Skin of body (tissue), 2 donors: ENCODE data around the gene ABCG5. TPM values are rescaled to one million over a fixed set of nuclear protein-coding genes. Genes with fewer than 3 reads are reported as not detected.

Experiments used
- DNase-seq: peaks from one replicate; lab custom pipeline; 2025; lab: John Stamatoyannopoulos, UW
- total RNA-seq: library from RNA; depleted of rRNA; stranded (reverse); fragments of >200 nt; gene quantifications from one replicate; pipeline ENCODE4 v1.2.3, GENCODE V29; 2014

Gene ABCG5
- total RNA-seq, 1 donor from 2014 or later, result not detected

DNA sequence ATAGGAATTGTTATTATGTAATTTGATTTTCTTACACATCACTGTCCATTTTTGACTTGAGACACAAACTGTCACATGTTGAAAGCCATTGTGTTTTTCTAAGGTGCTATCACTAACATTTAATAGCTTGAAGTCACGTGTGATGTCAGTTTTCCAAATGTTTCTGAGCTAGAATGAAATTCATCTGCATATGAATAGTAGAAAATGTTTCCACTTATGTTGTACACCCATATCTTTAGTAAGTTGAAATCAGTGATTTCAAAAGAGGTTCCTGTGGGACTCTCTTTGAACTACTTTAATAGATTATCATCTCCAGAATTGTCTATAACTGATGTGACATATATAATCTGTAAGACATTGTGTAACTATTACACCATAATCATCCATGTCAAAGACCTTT, 27.8 kb downstream of the ABCG5 start:
- no peak for DNase-seq

DNA sequence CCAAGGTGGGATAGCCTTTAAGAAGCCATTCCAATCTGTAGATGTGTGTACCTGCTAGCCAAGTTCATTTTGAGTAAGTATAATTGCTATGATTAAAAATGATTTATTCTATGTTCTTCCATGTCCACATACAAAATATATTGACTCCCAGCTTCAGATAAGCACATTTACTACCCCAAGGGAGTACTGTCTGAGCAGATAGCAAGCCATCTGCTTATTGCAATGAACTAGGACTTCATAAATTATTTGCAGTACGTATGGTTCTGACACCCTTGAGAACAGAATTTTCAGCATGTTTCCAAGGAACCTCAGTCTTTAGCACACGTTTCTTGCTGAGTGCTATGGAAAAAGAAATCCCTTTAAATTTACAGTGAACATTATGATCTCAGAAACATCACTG, 28.2 kb downstream of the ABCG5 start:
- DNase-seq, result no peak

DNA sequence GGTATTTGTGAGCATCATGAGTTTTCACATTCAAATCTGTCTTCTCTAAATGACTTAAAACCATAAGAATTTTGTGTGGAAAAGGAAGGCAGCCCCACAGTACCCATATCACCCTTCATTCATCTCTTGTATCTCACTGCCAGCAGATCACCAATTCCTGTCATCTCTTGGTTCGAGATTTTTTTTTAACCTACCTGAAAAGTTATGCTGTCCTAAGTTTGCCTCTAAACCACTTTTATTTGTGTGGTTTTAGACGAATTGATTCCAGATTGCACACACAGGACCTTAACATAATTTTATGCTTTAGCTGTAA, 32.0 kb downstream of the ABCG5 start:
- DNase-seq, result no peak

DNA sequence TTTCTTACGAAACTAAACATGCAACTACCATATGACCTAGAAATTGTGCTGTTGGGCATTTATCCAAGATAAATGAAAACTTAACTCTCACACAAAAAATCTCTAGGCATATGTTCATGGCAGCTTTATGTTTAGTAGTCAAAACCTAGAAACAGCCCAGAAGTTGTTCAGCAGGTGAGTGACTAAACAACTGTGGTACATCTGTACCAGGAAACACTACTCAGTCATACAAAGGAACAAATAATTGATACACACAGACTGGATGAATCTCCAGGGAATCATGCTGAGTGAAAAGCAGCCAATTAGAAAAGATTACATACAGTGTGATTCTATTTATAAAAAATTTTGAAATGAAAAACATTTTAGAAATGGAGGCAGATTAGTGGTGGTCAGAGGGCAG, 35.5 kb downstream of the ABCG5 start:
- DNase-seq, result no peak

DNA sequence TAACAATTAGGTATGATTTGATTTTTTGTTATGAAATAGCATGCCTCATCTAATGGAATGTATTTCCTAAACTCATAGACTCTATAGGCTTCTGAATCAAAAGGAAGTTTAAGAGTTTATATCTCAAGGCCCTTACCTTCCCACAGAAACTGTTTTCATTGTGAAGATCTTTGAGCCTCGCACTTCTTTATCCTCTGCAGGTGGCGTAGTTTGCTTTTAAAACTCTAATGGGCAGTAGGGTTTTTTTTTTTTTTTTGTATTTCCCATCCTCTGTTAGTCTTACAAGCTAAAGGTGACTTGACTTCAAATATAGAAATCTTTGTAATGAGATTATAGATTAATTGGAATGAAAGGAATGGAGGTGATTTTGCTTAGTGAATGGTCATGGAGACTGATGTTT, 36.5 kb downstream of the ABCG5 start:
- no peak for DNase-seq

DNA sequence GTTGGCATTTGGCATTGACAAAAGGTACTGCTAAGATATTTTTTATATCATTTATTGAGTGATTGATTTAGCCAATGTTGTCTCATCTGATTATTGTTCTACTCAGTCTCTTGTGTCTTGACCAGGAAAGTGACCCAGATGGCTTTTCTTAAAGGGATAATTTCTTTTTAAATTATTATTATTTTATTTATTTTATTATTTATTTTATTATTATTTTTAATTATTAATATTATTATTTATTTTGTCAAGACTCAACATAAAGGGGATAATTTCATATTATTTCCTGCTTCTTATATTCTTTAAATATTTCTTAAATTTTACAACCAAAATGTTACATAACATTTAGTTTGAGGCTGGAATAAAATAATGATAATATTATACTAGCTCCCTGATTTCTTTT, 37.7 kb downstream of the ABCG5 start:
- DNase-seq, result no peak

DNA sequence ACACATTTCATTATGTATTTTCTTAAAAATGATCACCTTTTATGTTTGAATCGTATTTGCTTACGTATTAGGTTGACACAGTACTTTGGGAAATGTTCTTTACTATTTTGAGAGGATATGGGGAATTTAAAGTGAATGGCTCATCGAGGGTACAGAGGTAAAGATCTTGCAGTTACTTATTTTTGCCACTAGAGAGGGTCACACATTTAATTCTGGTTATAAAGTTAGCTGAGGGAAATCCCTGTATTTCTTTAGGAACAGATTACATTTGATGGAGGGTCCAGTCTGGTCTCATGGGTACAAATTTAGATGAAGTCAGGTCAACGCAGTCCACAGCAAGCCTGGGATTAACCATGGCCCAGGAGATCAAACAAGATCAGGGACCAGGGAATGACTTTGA, 40.3 kb downstream of the ABCG5 start:
- DNase-seq, result no peak

DNA sequence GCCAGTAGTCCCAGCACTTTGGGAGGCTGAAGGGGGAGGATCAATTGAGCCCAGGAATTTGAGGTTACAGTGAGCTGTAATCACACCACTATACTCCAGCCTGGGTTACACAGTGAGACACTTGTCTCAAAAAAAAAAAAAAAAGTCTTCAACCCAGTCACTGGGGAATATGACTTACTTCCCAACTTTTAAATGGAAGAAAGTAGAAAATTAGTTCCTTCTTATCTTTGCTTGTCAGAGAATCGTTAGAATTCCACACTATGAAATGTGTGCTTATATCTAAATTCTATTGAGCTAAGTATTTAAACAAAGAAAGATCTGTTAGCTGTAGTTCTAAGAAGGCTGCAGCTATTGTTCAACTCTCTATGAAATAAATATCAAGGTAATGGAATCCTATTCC, 42.4 kb downstream of the ABCG5 start:
- DNase-seq, result no peak

DNA sequence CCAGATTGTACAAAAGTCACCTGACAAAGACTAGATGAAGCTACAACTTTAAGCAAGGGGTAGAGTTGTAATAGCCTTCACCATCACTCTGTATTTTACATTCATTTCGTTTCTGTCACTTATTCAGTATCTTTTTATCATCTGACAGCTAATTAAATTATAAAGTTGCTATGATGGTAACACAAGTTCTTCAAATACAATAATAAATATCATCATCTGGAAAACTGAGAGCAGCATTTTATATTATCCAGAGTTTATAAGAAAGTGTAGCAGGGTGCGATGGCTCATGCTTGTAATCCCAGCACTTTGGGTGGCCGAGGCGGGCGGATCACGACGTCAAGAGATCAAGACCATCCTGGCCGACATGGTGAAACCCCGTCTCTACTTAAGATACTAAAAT, 43.7 kb downstream of the ABCG5 start:
- no peak for DNase-seq

DNA sequence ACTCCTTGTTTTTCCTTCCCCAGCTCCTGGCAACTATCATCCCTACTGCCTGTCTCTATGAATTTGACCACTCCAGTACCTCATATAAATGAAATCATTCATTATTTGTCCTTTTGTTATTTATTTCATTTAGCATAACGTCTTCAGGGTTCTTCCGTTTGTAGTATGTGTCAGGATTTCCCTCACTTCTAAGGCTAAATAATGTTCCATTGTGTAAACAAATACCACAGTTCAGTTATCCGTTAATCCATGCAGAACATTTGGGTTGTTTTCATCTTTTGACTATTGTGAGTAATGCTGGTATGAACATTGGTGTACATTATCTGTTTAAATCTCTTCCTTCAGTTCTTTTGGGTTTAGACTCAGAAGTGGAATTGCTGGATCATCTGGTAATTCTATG, 46.0 kb downstream of the ABCG5 start:
- DNase-seq, result no peak

DNA sequence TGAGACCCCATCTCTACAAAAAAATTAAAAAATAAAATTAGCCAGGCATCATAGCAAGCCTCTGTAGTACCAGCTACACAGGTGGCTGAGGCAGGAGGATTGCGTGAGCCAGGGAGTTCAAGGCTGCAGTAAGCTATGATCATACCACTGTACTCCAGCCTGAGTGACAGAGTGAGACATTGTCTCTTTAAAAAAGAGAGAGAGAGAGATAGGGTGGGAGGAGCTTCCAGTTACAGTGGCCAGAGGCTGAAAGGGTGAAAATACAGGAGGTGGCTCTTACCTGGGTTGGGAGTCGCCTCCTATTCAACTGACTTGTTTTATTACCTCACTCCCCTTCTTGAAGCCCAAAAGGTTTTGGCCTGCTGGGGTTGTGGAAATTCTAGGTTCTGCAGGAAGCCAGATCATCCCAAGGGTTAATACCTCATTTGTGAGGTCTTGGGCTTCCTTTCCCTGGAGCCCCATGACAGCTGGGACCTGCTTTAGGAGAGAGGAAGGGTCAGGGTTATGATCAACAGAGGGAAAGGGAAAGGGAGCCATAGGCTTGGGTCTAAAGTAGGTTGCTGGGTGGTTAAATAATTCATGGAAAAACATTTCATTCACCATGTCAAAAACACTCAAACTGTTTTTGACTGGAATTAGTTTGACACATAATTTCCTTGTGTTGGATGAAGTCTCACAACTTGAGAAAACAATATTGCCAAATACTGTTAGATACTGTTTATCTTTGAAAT, 47.4 kb downstream of the ABCG5 start:
- no peak for DNase-seq

DNA sequence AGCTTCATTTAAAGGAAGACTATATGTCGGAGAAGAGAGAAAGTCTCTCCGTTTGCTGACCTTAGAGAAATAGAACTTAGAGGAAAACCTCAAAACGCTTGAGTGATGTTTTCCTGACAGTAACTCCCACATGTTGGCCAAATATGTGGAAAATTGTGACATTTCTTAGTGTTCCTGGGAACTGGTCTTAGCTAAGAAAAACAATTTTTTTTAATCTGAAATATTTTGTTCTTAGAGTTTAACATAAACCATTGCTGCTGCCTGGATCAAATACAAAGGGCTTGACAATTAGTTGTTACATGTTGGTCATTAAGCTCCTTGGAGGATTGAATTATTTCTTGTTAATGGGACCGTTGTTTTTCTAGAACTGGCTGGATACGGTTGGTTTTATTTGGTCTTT, 48.5 kb downstream of the ABCG5 start:
- no peak for DNase-seq

DNA sequence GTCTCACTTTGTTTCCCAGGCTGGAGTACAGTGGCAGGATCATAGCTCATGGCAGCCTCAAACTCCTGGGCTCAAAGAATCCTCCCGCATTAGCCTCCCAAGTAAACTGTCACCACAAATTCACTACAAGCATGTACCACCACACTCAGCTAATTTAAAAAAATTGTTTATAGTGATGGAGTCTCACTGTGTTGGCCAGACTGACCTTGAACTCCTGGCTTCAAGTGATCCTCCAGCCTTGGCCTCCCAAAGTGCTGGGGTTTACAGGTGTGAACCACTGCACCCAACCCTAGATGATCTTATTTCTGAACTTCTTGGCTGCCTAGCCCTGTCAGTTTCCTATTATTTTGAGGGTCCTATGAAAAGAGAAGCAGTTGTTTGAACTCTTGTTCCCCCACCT, 50.0 kb downstream of the ABCG5 start:
- no peak for DNase-seq

DNA sequence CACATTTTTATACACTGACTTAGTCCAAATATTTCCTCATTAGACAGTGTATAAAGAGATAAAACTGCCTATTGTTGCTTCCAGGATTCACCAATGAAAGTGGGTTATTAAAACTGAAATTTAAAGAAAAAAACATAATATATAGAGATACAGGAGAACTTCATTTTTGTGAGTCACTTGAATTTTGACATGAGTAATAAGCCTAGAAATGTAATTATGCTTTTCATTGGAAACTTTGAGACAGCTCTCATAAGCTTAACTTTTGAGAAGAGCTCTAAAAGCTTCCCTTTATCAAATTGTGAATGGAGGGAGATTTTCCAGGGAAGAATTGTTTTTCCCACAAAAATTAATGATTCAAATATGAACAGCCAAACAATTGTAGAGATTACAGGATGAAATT, 50.7 kb downstream of the ABCG5 start:
- no peak for DNase-seq

DNA sequence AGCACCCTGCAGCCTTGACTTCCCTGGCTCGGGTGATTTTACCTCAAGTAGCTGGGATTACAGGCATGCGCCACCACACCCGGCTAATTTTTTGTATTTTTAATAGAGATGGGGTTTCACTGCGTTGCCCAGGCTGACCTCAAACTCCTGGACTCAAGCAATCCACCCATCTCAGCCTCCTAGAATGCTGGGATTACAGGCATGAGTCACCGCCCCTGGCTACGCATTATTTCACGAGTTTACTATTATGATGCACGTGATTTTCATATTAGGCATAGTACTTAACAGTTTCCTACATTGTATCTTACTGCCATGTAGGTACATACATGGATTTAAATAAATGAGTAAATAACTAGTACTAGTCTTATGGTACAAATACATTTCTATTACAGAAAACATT, 60.4 kb downstream of the ABCG5 start:
- no peak for DNase-seq

DNA sequence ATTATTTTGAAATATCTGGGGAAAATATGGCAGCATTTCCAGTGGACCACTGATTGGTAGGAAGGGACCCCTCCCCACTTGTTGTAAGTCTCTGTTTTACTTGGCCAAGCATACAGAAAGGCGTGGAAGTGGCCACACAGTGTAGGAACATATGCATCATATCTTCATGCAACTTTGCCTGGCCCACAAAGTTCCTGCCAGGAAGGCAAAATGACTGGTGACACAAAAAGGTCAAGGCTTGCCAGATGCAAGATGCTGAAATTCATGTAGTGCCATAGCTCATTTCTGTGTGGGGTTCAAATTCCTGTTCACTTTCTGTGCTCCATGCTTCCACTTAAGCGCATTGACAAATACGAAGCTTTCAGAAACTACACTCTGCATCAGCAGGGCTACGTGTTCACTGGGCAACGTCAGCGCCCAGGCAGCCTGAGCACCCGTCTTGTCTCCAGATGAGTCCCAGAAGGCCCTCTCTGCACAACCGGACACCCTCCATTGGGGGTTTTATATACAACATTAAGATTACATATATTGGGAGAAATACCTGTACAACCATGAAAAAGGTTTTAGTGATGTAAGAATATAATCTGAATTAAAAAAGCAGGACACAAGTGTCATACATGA, 61.2 kb downstream of the ABCG5 start:
- no peak for DNase-seq

DNA sequence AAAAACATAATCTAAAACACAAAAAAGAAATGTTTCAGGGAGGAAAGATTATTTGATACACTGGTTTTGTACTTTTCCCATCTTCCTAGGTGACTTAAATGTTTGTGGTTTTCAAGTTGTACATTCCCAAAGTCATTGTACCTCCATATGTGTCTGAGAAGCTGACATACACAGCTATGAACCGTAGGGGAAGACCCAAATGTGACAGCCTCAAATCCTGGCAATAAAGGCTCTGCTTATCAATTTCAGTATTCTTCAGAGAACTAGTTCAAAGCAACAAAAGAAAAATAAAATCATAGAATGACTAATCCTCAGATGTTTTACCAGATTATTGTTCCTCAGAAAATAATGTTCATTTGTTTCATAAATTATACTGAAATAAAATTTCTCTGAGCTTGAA, 62.3 kb downstream of the ABCG5 start:
- DNase-seq, result no peak

DNA sequence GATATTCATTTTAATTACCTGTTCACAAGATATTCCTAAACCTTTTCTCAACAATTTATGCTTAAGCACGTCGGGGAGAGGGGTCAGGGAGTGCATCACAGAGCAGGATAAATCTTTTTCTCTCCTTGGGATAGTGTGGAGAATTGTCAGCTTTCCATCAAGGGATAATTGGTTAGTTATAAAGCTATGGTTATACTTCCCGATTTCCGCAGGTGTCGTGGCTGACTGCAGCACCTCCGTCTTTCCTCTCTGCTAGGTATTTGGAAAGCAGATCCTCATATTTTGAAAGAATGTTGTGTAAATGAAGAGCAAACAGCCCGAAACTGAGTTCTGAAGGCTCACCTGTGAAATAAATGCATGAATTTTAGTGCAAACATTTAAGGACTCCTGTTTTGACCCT, 64.0 kb downstream of the ABCG5 start:
- no peak for DNase-seq

DNA sequence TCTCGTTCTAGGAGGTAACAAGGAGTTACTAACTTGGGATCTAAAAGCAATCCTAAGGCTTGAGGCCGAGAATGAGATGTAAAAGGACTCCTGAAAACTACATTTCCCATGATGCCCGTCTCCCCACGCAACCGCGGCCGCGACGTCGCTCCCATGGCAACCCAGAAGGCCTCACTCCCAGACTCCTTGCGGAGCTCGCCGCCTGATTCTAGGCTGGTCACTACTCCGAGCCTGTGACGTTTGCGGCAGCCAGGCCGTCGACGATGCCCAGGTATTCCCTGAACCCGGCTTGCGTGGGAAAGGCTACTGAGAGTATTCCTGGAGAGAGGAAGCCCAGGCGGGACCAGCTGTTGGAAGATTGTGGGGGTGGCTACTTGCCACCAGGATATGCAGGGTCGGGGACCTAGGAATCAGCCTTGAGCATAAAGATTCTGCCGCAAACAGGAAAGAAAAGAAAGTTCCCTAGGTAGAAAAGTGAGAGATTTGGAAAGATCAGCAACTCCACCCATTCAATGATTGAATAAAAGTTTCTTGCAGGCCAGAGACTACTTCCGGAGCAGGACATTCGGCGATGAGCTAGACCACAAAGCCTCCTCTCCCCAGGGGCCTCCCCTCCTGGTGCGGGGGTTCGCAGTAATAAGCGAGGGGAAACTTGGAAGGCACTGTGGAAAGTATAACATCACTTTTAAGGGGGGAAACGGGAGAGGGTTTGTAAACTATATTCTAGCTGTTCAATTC, 64.6 kb downstream of the ABCG5 start, which contains the start of gene DYNC2LI1:
TSS of gene DYNC2LI1 (plus strand) at position 164 of the 738 bp plus-strand sequence. CDS start at position 264, 100 bp downstream.
- DNase-seq, result peak; percentile 87

DNA sequence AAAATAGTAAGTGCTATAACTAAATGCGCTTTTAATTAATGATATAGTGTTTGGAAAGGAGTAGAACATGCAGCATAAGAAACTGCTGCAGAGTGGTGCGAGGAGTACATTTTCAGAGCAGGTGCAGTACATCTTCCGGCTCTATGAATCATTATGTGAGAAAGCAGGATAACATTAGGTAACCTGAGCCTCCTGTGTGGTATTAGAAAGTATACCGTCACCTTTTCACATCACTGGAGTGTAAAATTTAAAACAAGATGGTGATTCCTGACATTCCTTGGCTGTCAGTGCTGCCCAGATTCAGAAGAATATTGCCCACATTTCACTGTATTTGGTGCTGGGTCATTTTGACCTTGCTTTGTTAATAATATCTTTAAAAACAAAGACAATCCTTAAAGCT, 72.6 kb downstream of the ABCG5 start:
- no peak for DNase-seq

DNA sequence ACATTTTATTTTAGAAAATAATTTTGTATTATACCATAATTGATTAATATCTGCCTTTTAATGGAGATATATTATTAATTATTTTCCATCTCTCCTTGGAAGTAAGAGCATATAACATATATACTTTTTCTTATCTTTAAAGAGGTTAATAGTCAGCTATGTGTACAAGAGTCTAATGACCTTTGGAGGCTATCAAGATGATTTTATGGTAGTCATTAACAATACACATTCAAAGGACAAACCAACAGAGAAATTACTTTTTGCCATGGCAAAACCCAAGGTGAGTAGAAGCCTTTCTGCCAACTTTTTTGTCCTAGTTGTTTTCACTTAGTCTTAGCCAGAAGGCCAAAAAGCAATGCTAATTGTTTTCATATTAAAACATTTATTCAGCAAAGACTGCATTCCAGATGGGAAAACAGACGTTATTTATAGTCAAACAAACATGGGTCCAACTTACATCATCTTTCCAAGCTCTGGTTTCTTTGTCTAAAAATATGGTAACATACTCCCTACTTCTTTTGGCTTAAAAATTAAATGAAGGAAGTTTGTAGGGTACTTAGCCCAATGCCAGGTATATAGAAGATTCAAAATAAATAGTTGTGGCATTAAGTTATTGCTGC, 74.4 kb downstream of the ABCG5 start:
- DNase-seq, result peak; percentile 79

DNA sequence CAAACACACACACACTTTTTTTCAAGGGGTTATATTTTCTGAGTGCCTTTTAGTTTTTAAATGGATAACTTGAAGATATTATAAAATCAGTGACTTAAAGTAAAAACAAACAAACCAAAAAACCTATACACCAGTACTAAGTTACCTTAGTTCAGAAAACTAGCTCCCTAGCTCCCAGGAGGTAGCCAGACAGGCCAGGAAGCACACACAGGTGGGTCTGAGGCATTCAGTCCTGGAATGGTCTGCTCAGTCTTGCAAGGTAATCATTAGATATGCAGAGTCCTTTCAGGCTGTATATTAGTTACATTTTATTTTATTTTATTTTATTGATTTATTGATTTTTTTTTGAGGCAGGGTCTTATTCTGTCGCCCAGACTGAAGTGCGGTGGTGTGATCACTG, 75.5 kb downstream of the ABCG5 start:
- no peak for DNase-seq
